SK-N-SH (cell line): ENCODE measurements around the gene CD200. TPM values are rescaled to one million over a fixed set of nuclear protein-coding genes. Genes with fewer than 3 reads are reported as not detected.
"Not testable (repeated sequence)": the region's sequence is repeated elsewhere in the genome, so short reads cannot be mapped to it uniquely, and the experiment has no call there.

ENCODE experiments used
- CTCF ChIA-PET: fragments of 300-600, 350-600 bp; formaldehyde crosslinking; extraction: SDS; loops from one replicate; lab custom pipeline; 2021; lab: Yijun Ruan, JAX
- POLR2A ChIA-PET: fragments of 350-600 bp; sonication (Branson Sonifier 250); formaldehyde crosslinking; extraction: SDS; loops from one replicate; lab custom pipeline; 2020; ENCODE audit warnings: antibody characterized with exemption, inconsistent platforms; lab: Yijun Ruan, JAX
- DNase-seq: peaks from one replicate; pipeline ENCODE4 v3.0.0; 2012
- H2AFZ ChIP-seq: fragments of 200-600 bp; sonication (generic); 2 replicates; pipeline ENCODE4 v1.8.1; 2016; ENCODE audit warnings: antibody characterized with exemption, mild to moderate bottlenecking, low read depth
- H3F3A ChIP-seq: fragments of 200-600 bp; sonication (generic); replicated peaks from 2 replicates; pipeline ENCODE3; 2016; ENCODE audit warnings: antibody characterized with exemption, mild to moderate bottlenecking; ENCODE audit not compliant: insufficient read depth
- H3K27ac ChIP-seq, 2 experiments: fragments of 200-500 bp in 1 of 2; fragments of 200-600 bp in 1 of 2; sonication (Bioruptor generic) in 1 of 2; sonication (generic), shearing (Covaris generic) in 1 of 2; 2 replicates each; pipeline versions ENCODE4 v1.5.1 to v1.6.1; 2014 to 2016; ENCODE audit warnings: low read depth in 2 of 2, inconsistent platforms in 1 of 2, low read length in 1 of 2, mild to moderate bottlenecking in 1 of 2, mixed read lengths in 1 of 2
- H3K27me3 ChIP-seq: fragments of 200-600 bp; sonication (generic), shearing (Covaris generic); 2 replicates; pipeline ENCODE4 v1.6.1; 2016; ENCODE audit warnings: mixed run types; ENCODE audit not compliant: insufficient read depth
- H3K36me3 ChIP-seq, 2 experiments: fragments of 200-500 bp in 1 of 2; fragments of 200-600 bp in 1 of 2; sonication (Bioruptor generic) in 1 of 2; sonication (generic) in 1 of 2; replicated peaks in 1 of 2; 2 replicates each; pipeline versions ENCODE3 to v1.5.1; 2014 to 2016; ENCODE audit warnings: low read length in 1 of 2, mild to moderate bottlenecking in 1 of 2; ENCODE audit not compliant: insufficient read depth in 2 of 2, control insufficient read depth in 1 of 2
- H3K4me1 ChIP-seq, 2 experiments: fragments of 200-500 bp in 1 of 2; fragments of 200-600 bp in 1 of 2; sonication (Bioruptor generic) in 1 of 2; sonication (generic), shearing (Covaris generic) in 1 of 2; 2 replicates each; pipeline versions ENCODE4 v1.5.1 to v1.6.1; 2014 to 2016; ENCODE audit warnings: low read depth in 1 of 2, low read length in 1 of 2, mixed run types in 1 of 2; ENCODE audit not compliant: insufficient read depth in 2 of 2, control insufficient read depth in 1 of 2
- H3K4me2 ChIP-seq: fragments of 200-600 bp; sonication (generic), shearing (Covaris generic); 2 replicates; pipeline ENCODE4 v1.6.1; 2017; ENCODE audit warnings: mixed run types
- H3K4me3 ChIP-seq, 2 experiments: fragments of 200-500 bp in 1 of 2; fragments of 200-600 bp in 1 of 2; sonication (Bioruptor generic) in 1 of 2; sonication (generic), shearing (Covaris generic) in 1 of 2; 2 replicates each; pipeline versions ENCODE4 v1.5.1 to v1.8.1; 2014 to 2016; ENCODE audit warnings: low read depth in 2 of 2, inconsistent platforms in 1 of 2, low read length in 1 of 2, mild to moderate bottlenecking in 1 of 2, mixed read lengths in 1 of 2, moderate library complexity in 1 of 2
- H3K79me2 ChIP-seq: fragments of 200-600 bp; sonication (generic); 2 replicates; pipeline ENCODE4 v1.8.1; 2017; ENCODE audit warnings: mild to moderate bottlenecking; ENCODE audit not compliant: insufficient read depth
- H3K9ac ChIP-seq: fragments of 200-600 bp; sonication (generic); 2 replicates; pipeline ENCODE4 v1.6.1; 2017; ENCODE audit warnings: mixed run types
- H3K9me2 ChIP-seq: fragments of 200-600 bp; sonication (generic); 2 replicates; pipeline ENCODE4 v1.6.1; 2017; ENCODE audit warnings: mixed run types
- H3K9me3 ChIP-seq: fragments of 200-600 bp; sonication (generic); 2 replicates; pipeline ENCODE4 v1.6.1; 2017; ENCODE audit warnings: mixed run types, mild to moderate bottlenecking, moderate library complexity
- H4K20me1 ChIP-seq: fragments of 200-600 bp; sonication (generic); 2 replicates; pipeline ENCODE4 v1.6.1; 2017; ENCODE audit warnings: mild to moderate bottlenecking, mixed run types; ENCODE audit not compliant: insufficient read depth
- CTCF ChIP-seq: fragments of 200-600 bp; sonication (generic); IDR thresholded peaks from 2 replicates; pipeline ENCODE4 v1.6.1; 2017; ENCODE audit warnings: antibody characterized with exemption, mild to moderate bottlenecking, moderate library complexity
- EP300 ChIP-seq, 2 experiments: IDR thresholded peaks; 2 replicates each; pipeline versions ENCODE4 v1.4.0 to v1.6.1; 2012; ENCODE audit warnings: borderline replicate concordance in 1 of 2, low read depth in 1 of 2, low read length in 1 of 2
- EZH2phosphoT487 ChIP-seq: fragments of 200-600 bp; sonication (generic); IDR thresholded peaks from 2 replicates; pipeline ENCODE4 v1.6.1; 2017; ENCODE audit warnings: low read depth, mixed run types, mild to moderate bottlenecking, antibody characterized with exemption, moderate library complexity, borderline replicate concordance
- GABPA ChIP-seq: IDR thresholded peaks from 2 replicates; pipeline ENCODE4 v1.4.0; 2012; ENCODE audit warnings: low read depth, mild to moderate bottlenecking
- GATA2 ChIP-seq: sonication (generic); formaldehyde crosslinking; IDR thresholded peaks from 2 replicates; pipeline ENCODE4 v1.5.0; 2020; ENCODE audit warnings: mild to moderate bottlenecking, missing genetic modification reagents
- JUND ChIP-seq: IDR thresholded peaks from 2 replicates; pipeline ENCODE4 v1.4.0; 2012
- MAX ChIP-seq: IDR thresholded peaks from 2 replicates; pipeline ENCODE4 v1.4.0; 2012; ENCODE audit warnings: low read depth
- NFIC ChIP-seq: IDR thresholded peaks from 2 replicates; pipeline ENCODE4 v1.4.0; 2012; ENCODE audit warnings: borderline replicate concordance
- PBX3 ChIP-seq: IDR thresholded peaks from 2 replicates; pipeline ENCODE4; 2012
- RCOR1 ChIP-seq: fragments of 150-350 bp; IDR thresholded peaks from 2 replicates; pipeline ENCODE4 v1.6.1; 2017; ENCODE audit warnings: antibody characterized with exemption, low read length
- RFX5 ChIP-seq: IDR thresholded peaks from 2 replicates; pipeline ENCODE4 v1.6.1; 2012; ENCODE audit warnings: mild to moderate bottlenecking, improper control_type of control experiment, low read length
- SMC3 ChIP-seq: IDR thresholded peaks from 2 replicates; pipeline ENCODE4 v1.6.1; 2012; ENCODE audit warnings: low read depth, low read length, improper control_type of control experiment
- WGBS: methylation state at CpG from one replicate; pipeline ENCODE4 v1.1.6; 2017; ENCODE audit warnings: low lambda C conversion rate; 5-methylcytosine and 5-hydroxymethylcytosine counted together
- polyA plus RNA-seq, 3 experiments: library from polyadenylated mRNA; depleted of rRNA; stranded (reverse); fragments of >200 nt; gene quantifications; 2 replicates each; pipeline ENCODE4 v1.2.3, GENCODE V29; 2012

Gene CD200
- polyA plus RNA-seq, 1 of the 3 experiments (the other 2 are of a cell fraction) = 1.1 TPM

- no peak for TF ChIP-seq MAX
- TF ChIP-seq NFIC = no peak
- TF ChIP-seq, all 33 proteins: peak for 0
These were observed 70.1 kb downstream of the CD200 start (continued) for GRCh38 chr3:112403103-112403502.

- H3K4me2 ChIP-seq, H3K36me3 ChIP-seq, H3K4me1 ChIP-seq, POLR2A ChIA-PET, H2AFZ ChIP-seq, H3K27me3 ChIP-seq, H4K20me1 ChIP-seq, H3K79me2 ChIP-seq, H3K4me3 ChIP-seq, DNase-seq, H3K9me2 ChIP-seq, CTCF ChIA-PET, H3K27ac ChIP-seq, H3K9me3 ChIP-seq, H3F3A ChIP-seq, H3K9ac ChIP-seq: not testable (repeated sequence)
- 75% methylated on average over 5 of the region's 5 CpGs for WGBS
These were observed 72.1 kb downstream of the CD200 start for GRCh38 chr3:112404924-112405549.

- Histone ChIP-seq H3K4me1 (no peaks in the 10 kb centered on the region), H3K4me3 (no peak overlapping the region), H4K20me1 (no peaks in the 10 kb centered on the region), H3K9ac (no peak overlapping the region), H3K36me3 (no peaks in the 10 kb centered on the region), H3F3A (no peaks in the 10 kb centered on the region), H3K27me3 (no peaks in the 10 kb centered on the region), H3K4me2 (no peak overlapping the region), H3K27ac (no peak overlapping the region), H2AFZ (no peak overlapping the region), H3K79me2 (no peaks in the 10 kb centered on the region), H3K9me3 (no peaks in the 10 kb centered on the region), H3K9me2 (no peaks in the 10 kb centered on the region)
- ChIA-PET CTCF (no interaction called here), POLR2A (no interaction called here)
- no peak for DNase-seq
- WGBS = 73% methylated on average over 4 of the region's 4 CpGs
- TF ChIP-seq MAX = no peak
- no peak for TF ChIP-seq RCOR1
- no peak for TF ChIP-seq RFX5
- no peak for TF ChIP-seq EP300 (IDR thresholded peaks at IDR 0.05; ENCODE audit: borderline replicate concordance in 1 of 2, low read depth in 1 of 2, low read length in 1 of 2)
- no peak for TF ChIP-seq EZH2phosphoT487
- no peak for TF ChIP-seq GATA2 (CRISPR knock-in tag)
- no peak for TF ChIP-seq PBX3
- no peak for TF ChIP-seq GABPA
- TF ChIP-seq CTCF = no peak
- no peak for TF ChIP-seq JUND
- TF ChIP-seq SMC3 = no peak
These were observed 72.9 kb downstream of the CD200 start for GRCh38 chr3:112405845-112406244.
